CD4-positive, alpha-beta T cell treated with Interleukin-17A for 4 hours (primary cell): ENCODE data around the gene CNTNAP2.
"Not testable (repeated sequence)": the region's sequence is repeated elsewhere in the genome, so short reads cannot be mapped to it uniquely, and the experiment has no call there.

ENCODE experiments used
- DNase-seq: peaks from one replicate; pipeline ENCODE4 v3.0.0-alpha.2; 2020; ENCODE audit warnings: mixed read lengths

The CNTNAP2 gene

GRCh38 chr7:148395352-148395811 is 2278.8 kb downstream of the CNTNAP2 start:
- no peak for DNase-seq

GRCh38 chr7:148395990-148396716 is 2279.6 kb downstream of the CNTNAP2 start:
- DNase-seq: no peak

GRCh38 chr7:148397056-148397455 is 2280.5 kb downstream of the CNTNAP2 start:
- no peak for DNase-seq

- DNase-seq: no peak
These were observed 2280.9 kb downstream of the CNTNAP2 start for GRCh38 chr7:148397551-148397950.

- DNase-seq: no peak
These were observed 2281.4 kb downstream of the CNTNAP2 start for GRCh38 chr7:148397985-148398384.

- DNase-seq: no peak
These were observed 2282.3 kb downstream of the CNTNAP2 start for GRCh38 chr7:148398844-148399365.

- no peak for DNase-seq
These were observed 2283.5 kb downstream of the CNTNAP2 start for GRCh38 chr7:148400101-148400500.

GRCh38 chr7:148402159-148402558 is 2285.6 kb downstream of the CNTNAP2 start:
- DNase-seq: no peak

- DNase-seq: no peak
These were observed 2286.9 kb downstream of the CNTNAP2 start for GRCh38 chr7:148403466-148403993.

GRCh38 chr7:148408307-148408706 is 2291.7 kb downstream of the CNTNAP2 start:
- no peak for DNase-seq

- DNase-seq: no peak
These were observed 2294.3 kb downstream of the CNTNAP2 start for GRCh38 chr7:148410905-148411304.

GRCh38 chr7:148412691-148413090 is 2296.1 kb downstream of the CNTNAP2 start:
- no peak for DNase-seq

- no peak for DNase-seq
These were observed 2303.5 kb downstream of the CNTNAP2 start for GRCh38 chr7:148419856-148420832.

- no peak for DNase-seq
These were observed 2305.4 kb downstream of the CNTNAP2 start for GRCh38 chr7:148422030-148422429.

- not testable (repeated sequence) for DNase-seq
These were observed 2309.8 kb downstream of the CNTNAP2 start for GRCh38 chr7:148426393-148426792.

GRCh38 chr7:148430690-148431089 is 2314.1 kb downstream of the CNTNAP2 start:
- DNase-seq: not testable (repeated sequence)

- DNase-seq: no peak
These were observed 2317.1 kb downstream of the CNTNAP2 start for GRCh38 chr7:148433521-148434180.

GRCh38 chr7:148434181-148434757 is 2317.7 kb downstream of the CNTNAP2 start:
- no peak for DNase-seq

- DNase-seq: no peak
These were observed 2318.3 kb downstream of the CNTNAP2 start for GRCh38 chr7:148434887-148435286.

GRCh38 chr7:148435715-148436114 is 2319.1 kb downstream of the CNTNAP2 start:
- DNase-seq: no peak

GRCh38 chr7:148436135-148436534 is 2319.5 kb downstream of the CNTNAP2 start:
- DNase-seq: no peak

GRCh38 chr7:148436571-148436970 is 2320.0 kb downstream of the CNTNAP2 start:
- DNase-seq: no peak
